Stimulated activated CD4-positive, alpha-beta T cell treated with anti-CD3 and anti-CD28 coated beads, Interleukin-1b, Interleukin-23, amount 100 ng/mL, for 24 hours (primary cell): ENCODE measurements around the gene LRIT1.
"Not testable (repeated sequence)": the region's sequence is repeated elsewhere in the genome, so short reads cannot be mapped to it uniquely, and the experiment has no call there.

Experiments
- DNase-seq, 4 experiments: peaks; one replicate each; pipeline ENCODE4 v3.0.0-alpha.2; 2020; ENCODE audit warnings: low read depth in 4 of 4, low spot score in 1 of 4

The LRIT1 gene, protein sequence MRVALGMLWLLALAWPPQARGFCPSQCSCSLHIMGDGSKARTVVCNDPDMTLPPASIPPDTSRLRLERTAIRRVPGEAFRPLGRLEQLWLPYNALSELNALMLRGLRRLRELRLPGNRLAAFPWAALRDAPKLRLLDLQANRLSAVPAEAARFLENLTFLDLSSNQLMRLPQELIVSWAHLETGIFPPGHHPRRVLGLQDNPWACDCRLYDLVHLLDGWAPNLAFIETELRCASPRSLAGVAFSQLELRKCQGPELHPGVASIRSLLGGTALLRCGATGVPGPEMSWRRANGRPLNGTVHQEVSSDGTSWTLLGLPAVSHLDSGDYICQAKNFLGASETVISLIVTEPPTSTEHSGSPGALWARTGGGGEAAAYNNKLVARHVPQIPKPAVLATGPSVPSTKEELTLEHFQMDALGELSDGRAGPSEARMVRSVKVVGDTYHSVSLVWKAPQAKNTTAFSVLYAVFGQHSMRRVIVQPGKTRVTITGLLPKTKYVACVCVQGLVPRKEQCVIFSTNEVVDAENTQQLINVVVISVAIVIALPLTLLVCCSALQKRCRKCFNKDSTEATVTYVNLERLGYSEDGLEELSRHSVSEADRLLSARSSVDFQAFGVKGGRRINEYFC

DNA sequence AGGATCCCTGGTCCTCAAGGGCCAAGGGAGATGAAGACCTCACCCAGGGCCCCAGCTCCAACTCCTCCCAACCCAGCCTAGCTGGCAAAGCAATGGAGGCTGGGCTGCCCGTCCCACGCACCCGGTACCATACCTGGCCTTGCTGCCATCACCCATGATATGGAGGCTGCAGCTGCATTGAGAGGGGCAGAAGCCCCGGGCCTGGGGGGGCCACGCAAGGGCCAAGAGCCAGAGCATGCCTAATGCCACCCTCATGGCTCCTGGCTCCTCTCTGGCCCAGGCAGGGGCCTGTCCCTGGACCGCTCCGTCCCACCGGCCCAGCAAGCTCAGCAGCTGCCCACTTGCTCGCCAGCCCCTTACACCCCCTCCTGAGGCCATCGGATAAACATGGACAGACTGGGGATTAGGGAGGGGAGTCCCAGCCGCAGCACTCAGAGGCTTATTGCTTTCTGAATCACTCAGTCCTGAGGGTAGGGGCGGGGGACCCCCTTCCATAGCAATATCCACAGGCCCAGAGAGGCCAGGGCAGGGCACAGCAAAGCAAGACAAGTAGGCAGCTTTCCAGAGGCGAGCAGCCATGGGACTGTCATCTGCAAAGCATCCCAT is at the start of gene LRIT1:
Gene LRIT1 (minus strand): TSS at position 362 of the 606 bp plus-strand sequence. CDS start 107 bp downstream, at position 255.
- no peak for DNase-seq

DNA sequence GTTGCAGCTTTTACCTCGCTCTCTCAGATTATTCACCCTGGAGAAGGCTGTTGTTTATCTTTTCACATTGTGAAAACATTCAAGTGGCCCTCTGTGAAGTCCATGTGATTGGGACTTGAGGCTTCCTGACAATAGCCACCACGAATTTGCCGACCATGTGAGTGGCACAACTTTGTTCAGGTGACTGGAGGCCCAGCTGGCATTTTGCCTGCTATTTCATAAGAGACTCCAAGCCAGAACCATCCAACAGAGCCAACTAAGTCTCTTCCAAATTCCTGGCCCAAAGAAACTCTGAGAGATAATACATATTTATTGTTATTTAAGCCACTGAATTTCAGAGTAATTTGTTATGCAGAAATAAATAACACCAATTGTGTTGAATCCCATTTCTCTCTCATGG is 48.9 kb upstream of the LRIT1 start:
- no peak for DNase-seq

DNA sequence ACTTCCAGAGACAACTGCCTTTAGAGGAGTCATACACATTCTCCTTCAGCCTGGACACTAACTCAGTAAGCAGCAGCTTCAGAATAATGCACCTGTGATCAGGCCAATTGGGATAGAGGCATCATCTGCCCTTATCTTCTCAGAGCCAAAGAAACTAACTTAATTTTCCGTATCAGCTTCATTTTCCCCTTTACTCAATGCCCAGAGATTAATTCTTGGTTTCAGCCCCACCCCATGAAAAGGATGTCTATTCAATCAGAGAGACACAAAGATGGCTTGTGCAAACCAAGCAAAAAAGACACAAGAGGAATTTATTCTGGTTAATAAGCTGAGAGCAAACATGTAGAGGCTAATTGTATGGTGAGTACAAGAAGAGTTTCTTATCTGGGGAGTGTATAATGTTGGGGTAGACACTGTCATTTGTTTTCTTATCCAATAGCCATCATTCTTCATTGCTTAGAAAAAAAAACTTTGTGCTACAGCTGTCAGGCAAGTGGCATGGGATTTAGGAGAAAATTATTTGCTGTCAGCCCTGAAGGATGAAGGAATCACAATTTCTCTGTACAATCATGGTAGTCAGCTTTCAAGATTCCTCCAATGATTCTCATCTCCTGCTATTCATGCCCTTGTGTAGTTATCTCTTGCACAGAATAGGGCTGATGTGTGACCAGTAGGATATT is 48.3 kb upstream of the LRIT1 start:
- DNase-seq = no peak

DNA sequence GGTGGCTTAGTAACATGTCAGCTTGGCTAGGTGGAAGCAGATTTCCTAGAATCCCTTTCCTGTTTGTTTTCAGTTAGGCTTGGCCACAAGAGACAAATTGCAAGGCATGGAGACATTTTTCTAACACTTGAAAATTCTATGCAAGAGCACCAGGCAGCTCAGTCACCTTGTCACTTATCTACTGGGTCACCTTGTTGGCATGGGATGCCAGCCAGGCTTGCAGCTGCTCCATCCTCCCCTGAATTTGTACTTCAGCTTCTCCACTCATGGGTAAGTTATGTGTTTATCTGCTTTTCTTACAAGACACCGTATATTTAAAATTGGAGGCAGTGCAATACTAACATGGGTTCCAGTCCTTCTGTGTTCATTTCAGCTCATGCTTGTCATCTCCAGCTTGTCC is 46.8 kb upstream of the LRIT1 start:
- DNase-seq = no peak

DNA sequence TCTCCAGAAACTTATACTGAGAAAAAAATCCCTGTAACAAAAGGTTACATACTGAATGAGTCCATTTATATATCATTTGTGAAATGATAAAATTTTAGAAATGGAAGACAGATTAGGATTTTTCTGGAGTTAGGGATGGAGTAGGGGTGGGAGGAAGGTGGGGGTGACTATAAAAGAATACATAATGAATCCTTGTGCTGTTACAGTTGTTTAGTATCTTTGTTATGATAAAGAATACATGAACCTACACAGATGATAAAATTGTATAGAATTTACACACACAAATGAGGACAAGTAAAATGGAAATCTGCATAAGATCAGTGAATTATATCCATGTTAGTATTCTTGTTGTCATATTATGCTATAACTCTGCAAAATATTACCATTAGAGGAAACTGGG is 45.3 kb upstream of the LRIT1 start:
- no peak for DNase-seq

DNA sequence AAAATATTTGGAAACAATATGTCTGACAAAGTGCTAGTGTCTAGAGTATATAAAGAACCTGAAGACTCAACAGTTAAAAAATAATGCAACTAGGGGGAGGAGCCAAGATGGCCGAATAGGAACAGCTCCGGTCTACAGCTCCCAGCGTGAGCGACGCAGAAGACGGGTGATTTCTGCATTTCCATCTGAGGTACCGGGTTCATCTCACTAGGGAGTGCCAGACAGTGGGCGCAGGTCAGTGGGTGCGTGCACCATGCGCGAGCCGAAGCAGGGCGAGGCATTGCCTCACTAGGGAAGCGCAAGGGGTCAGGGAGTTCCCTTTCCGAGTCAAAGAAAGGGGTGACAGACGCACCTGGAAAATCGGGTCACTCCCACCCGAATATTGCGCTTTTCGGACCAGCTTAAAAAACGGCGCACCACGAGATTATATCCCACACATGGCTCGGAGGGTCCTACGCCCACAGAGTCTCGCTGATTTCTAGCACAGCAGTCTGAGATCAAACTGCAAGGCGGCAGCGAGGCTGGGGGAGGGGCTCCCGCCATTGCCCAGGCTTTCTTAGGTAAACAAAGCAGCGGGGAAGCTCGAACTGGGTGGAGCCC is 38.6 kb upstream of the LRIT1 start:
- not testable (repeated sequence) for DNase-seq

DNA sequence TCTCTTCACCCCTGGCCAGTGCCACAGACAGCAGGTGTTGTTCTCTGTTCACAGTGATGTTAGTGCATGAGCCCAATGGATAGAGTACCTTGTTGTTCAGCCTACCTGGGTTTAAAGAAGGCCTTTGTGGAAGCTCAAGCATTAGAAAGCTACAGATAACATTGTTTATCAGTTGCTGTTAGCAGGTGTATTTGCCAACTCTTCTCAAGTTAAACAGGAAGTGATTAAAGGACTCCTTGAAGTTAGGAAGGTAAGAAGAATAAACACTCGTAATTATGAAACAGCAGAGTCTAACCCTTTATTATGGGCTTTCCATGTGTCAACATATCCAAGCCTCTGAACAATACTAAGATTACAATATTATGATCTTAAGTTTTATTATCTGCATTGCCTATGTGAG is 29.4 kb upstream of the LRIT1 start:
- DNase-seq = no peak

DNA sequence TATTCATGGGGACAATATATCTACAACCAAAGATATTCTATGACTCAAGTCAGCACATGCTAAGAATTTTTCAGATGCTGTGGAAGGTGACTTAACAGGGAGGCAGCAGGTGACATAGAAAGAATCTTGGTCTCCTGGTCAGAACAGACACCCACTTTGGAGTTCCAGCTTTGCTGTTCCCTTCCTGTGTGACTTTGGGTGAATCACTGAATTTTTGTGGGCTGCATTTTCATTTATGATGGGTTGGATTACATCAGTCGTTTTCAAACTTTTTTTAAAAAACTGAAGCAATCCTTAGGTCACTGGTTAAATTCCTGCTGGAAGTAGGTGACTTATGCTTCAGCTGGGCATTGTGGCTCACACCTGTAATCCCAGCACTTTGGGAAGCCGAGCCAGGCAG is 28.4 kb upstream of the LRIT1 start:
- DNase-seq = no peak

DNA sequence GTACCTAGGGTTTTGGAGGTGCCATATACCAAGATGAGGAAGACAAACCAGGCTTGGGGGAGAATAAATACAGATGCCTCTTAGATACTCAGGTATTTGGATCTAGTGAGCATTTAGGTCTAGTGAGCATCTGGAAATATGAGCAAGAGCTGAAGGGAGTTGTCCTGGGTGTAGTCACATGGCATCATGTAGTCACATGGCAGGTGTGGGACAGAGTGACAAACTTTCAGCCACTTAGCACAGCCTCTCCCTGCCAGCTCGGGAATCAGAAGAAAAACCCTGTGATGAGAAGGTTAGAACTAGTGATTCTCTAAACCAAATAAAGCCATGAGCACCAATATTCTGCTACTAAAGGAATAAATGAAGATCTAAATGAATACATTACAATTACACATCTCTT is 27.8 kb upstream of the LRIT1 start:
- no peak for DNase-seq

DNA sequence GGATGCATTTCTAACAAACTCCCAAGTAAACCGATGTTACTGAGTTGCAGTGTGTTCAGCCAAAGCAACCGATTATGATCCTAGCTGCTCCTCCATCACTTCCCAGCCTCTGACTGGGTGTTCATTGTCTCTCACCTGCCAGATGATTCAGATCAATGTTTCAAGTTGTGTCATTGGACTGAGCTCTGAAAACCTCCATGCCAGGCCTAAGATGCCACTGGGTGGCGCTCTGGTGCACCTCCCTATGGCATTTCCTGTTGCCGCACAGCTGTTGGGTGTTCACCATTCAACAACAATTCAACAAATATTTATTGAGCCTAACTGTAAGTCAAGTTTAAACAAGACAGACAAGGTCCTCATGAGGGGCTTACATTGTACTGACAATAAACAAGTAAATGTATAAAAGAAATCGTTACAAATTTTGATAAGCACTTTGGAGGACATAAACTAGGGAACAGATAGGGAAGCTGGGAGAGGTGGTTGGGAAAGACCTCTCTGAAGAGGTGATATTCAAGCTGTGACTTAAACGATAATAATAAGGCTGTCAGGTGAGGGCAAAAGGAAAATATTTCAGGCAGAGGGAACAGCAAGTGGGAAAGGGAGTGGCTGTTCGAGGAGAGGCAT is 26.3 kb upstream of the LRIT1 start:
- DNase-seq = peak; percentile 25 to 78 (median 50)

DNA sequence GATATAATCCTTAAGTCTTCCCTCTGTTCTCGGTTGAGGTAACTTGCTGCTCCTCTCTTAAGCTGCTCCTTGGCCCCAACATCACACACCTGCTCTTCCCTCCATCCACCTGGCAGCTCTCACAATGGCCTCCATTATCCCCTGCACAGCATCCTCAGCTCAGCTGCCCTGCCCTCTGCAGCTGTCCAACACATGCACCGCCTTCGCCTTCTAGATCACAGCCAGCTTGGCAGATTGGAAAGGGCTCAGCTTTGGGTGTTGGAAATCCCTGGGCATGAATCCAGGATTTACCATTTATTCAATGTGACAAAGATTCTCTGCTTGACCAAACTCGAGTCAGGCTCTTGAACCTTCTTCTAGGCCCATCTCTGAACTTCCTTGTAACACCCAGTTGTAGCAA is 24.1 kb upstream of the LRIT1 start:
- DNase-seq = no peak

DNA sequence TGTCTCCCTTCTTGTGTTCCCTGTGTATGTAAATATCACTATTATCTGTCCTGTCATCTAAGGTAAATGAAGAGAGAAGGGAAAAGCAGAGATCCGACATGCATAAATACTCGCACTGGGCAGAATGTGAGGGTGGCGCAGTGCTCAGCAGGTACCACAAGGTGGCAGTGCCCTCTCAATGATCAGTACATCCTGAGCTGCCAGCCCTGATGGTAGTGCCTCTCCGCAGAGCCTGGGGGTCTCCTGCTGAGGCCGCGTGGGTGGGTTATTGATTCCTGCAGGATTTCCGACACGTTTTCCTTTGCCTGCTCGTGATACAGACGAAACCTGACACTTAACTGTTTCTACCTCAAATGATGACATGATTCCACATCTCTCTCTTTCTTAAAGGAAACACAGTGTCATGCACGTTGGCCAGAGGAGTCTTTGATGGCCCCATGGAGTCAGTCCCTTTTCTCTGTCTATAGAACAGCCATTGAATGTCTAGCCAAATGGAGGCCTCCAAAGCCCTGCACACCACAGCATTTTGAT is 23.3 kb upstream of the LRIT1 start:
- peak; percentile 35 to 62 (median 56) for DNase-seq

DNA sequence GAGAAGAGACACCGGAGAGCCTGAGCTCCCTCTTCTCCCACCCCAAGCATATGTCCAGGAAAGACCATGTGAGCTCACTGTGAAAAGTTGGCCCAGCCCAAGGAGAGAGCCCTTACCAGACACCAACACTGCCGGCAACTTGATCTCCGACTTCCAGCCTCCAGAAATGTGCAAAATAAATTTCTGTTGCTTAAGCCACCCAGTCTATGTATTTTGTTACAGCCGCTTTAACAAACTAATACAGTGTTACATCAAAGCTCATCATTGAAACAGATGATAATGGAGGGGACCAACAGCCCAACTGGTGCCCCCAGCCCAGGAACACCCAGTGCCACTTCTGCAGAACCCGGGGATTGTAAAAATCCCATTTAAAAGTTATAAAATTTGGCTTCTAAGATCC is 22.4 kb upstream of the LRIT1 start:
- no peak for DNase-seq

DNA sequence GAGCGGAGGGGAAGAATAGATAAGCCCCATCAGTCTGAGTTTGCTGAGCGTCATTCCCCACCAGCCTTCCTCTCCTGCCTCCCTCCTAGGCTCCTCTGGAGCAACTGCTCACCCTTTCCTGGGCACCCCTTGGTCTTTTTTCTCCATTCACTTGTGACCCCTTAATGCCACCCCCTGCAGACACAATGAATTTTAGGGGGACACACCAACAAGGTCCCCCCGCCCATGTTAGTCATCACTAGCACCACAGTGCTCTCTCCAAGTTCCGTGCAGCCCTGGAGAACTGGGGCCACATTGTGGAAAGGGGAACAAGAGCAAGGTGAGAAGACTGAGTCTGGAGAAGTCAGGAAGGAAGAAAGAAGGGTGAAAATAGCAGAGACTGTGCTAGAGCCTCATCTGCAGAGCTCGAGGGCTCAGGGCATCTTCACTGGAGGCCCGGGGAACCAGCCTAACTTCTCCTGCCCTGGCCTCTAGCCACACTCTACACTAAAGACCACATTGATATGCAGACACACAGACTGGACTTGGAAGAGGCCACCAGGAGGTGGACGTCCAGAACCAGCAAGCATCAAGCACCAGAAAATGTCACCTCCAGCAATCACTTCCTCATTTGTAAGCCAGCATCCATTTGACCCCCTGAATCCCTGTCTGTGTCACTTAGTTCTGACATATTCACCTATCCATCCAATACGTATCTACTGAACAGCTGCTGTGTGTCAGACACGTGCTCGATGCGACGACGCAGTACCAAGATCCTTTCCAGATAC is 21.0 kb upstream of the LRIT1 start:
- DNase-seq = no peak

DNA sequence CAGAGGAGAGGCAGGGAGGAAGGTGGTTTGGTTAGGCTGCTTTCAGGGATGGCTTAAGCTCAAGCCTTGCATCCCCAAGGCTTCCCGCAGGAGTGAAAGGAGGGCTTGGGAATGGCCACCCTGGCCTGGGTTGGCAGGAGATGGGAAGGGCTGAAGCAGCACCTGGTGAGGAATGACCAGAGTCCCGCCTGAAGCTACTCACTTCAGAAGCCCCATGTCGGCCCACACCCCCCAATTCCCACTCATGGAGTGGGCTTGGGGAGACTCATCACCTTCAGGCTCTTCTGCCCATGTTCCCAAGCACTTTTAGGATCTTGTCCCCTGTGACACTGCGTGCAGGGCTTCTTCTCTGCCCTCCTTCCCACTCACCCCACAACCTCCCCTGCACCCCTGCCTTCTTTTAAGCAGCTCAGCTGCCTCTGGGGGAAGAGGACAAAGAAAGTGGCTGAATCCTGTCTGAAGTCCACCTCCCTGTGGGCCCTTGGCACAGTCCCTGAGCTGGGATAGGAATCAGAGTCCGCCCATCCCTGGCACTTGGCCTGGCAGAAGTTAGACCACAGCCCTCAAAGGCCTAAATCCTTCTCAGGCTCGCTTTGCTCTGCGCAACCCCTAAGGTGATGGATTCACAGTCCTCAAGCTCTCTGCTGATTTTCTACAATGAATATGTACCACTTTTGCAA is 20.0 kb upstream of the LRIT1 start:
- no peak for DNase-seq

DNA sequence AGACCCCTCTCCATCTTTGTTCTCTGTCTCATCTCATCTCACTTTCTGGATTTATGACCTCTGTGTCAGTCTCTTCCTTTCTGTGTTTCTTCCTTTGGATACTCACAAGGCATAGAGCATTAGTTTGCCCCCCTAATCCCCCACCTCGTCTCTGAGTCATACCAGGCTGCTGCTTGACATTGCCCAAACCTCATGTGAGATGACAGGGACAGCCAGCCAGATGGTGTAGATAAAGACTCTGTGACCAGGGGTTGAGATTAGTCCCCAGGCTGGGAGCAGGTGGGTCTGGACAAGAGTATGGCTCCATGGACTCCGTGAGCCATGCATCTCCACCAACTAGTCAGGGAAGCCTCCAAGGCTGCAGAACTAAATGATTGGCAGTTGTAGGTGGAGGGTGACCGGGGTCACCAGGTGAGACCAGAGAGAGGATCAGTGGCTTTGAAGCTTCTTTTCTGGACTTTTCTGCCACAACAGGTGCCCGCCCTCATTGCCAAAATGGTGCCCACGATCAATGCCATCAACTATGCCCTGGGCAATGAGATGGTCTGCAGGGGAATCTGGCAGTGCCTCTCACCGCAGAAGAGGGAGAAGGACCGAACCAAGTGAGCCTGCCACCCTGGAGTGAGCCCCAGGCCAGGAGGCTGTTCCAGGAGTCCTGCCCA is 16.8 kb upstream of the LRIT1 start:
- DNase-seq = no peak

DNA sequence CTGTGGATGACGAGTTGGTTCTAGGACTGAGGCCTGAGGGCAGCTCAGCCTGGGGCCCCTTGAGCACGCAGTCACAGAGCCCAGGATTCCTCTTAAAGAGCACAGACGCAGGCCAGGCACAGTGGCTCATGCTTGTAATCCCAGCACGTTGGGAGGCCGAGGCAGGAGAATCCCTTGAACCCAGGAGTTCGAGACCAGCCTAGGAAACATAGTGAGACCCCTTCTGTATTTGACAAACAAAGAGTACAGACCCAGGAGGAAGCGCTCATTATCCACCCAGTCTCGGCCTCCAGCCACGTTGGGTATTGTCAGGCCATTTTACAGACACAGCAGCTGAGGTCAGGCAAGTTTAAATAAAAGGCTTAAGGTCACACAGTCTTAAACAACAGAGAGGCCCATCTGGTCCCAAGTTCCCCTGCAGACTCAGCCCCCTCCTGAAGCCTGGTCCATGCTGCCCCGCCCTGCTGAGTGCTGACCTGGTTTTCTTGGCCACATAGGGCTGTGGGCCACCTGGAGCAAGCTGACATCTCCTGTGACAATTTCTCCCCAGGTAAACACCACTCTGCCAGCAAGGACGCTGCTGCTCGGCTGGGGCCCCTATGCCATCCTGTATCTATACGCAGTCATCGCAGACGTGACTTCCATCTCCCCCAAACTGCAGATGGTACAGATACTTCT is 16.1 kb upstream of the LRIT1 start:
- no peak for DNase-seq
